A549 (cell line): Measurements from ENCODE around the gene NAA60. TPM values are rescaled to one million over a fixed set of nuclear protein-coding genes. Genes with fewer than 3 reads are reported as not detected.

Experiments used
- ATAC-seq, 2 experiments: fragments of 200-7000 bp in 1 of 2; fragments of >200 bp in 1 of 2; cut with Nextera tagmentation in 1 of 2; cut with Tn5 transposase in 1 of 2; 3 replicates each; pipeline versions ENCODE4 v1.8.0 to v1.9.1; 2018 to 2020; ENCODE audit warnings: mild to moderate bottlenecking in 1 of 2, moderate library complexity in 1 of 2
- CTCF ChIA-PET: fragments of 300-600 bp; sonication (Branson Sonifier 250); formaldehyde crosslinking; extraction: SDS; loops from one replicate; lab custom pipeline; 2021; ENCODE audit warnings: antibody characterized with exemption, inconsistent platforms; lab: Yijun Ruan, JAX
- POLR2A ChIA-PET: fragments of 350-600 bp; formaldehyde crosslinking; extraction: SDS; loops from one replicate; lab custom pipeline; 2021; ENCODE audit warnings: antibody characterized with exemption, inconsistent platforms; lab: Yijun Ruan, JAX
- DNase-seq, 2 experiments: peaks; one replicate each; pipeline versions ENCODE4 v3.0.0 to v3.0.0-alpha.2; 2011 to 2016; ENCODE audit warnings: low read depth in 1 of 2, low spot score in 1 of 2
- FAIRE-seq: peaks from 2 replicates; lab custom pipeline; 2011; peaks lifted over from hg19 to GRCh38; lab: Jason Lieb, UNC
- H3K27ac ChIP-seq, 2 experiments: fragments of >200 bp; sonication (Bioruptor Twin); formaldehyde crosslinking; 3 replicates each; pipeline ENCODE4 v1.5.1; 2016 to 2017
- H3K4me1 ChIP-seq: fragments of >200 bp; sonication (Bioruptor Twin); formaldehyde crosslinking; 3 replicates; pipeline ENCODE4 v1.6.1; 2016
- H3K4me2 ChIP-seq: fragments of >200 bp; sonication (Bioruptor Twin); formaldehyde crosslinking; 3 replicates; pipeline ENCODE4 v1.6.1; 2016
- H3K4me3 ChIP-seq: fragments of >200 bp; sonication (Bioruptor Twin); formaldehyde crosslinking; 3 replicates; pipeline ENCODE4 v1.5.1; 2016
- H3K9me3 ChIP-seq: fragments of >200 bp; sonication (Bioruptor Twin); formaldehyde crosslinking; 3 replicates; pipeline ENCODE4 v1.6.1; 2016
- CEBPB ChIP-seq, 2 experiments: fragments of >200 bp in 1 of 2; sonication (Bioruptor Twin) in 1 of 2; formaldehyde crosslinking in 1 of 2; IDR thresholded peaks; 2 replicates each; pipeline ENCODE4 v1.6.1; 2012 to 2016
- CHD2 ChIP-seq: fragments of 150-350 bp; IDR thresholded peaks from 2 replicates; pipeline ENCODE4 v1.6.1; 2014; ENCODE audit warnings: low read length; ENCODE audit not compliant: partially characterized antibody
- GATA3 ChIP-seq: IDR thresholded peaks from 2 replicates; pipeline ENCODE4 v1.6.1; 2012; ENCODE audit warnings: borderline replicate concordance
- HOXA7 ChIP-seq: fragments of 250-450 bp; sonication (Bioruptor Pico); IDR thresholded peaks from 2 replicates; pipeline ENCODE4 v1.5.0; 2020; ENCODE audit warnings: mild to moderate bottlenecking, moderate library complexity
- HOXB5 ChIP-seq: fragments of 250-450 bp; sonication (Bioruptor Pico); IDR thresholded peaks from 2 replicates; pipeline ENCODE4 v1.5.0; 2020; ENCODE audit warnings: mild to moderate bottlenecking, moderate library complexity
- JUN ChIP-seq, 2 experiments: fragments of >200 bp; sonication (Bioruptor Twin); formaldehyde crosslinking; IDR thresholded peaks; 2 replicates in 1 of 2; 3 replicates in 1 of 2; pipeline ENCODE4 v1.6.1; 2016 to 2017
- KDM1A ChIP-seq: fragments of 200-600 bp; sonication (generic); IDR thresholded peaks from 2 replicates; pipeline ENCODE4 v1.6.1; 2016; ENCODE audit warnings: low read depth, mild to moderate bottlenecking
- MAFK ChIP-seq: fragments of 450-650 bp; IDR thresholded peaks from 2 replicates; pipeline ENCODE4 v1.6.1; 2014; ENCODE audit not compliant: partially characterized antibody
- MAZ ChIP-seq: fragments of 150-350 bp; IDR thresholded peaks from 2 replicates; pipeline ENCODE4 v1.6.1; 2014; ENCODE audit warnings: antibody characterized with exemption, low read depth, low read length, borderline replicate concordance
- NFE2L2 ChIP-seq: fragments of 150-350 bp; conservative IDR thresholded peaks from 2 replicates; pipeline ENCODE4 v1.6.1; 2014; ENCODE audit warnings: low read length
- PHF8 ChIP-seq: fragments of 200-600 bp; sonication (generic); IDR thresholded peaks from 2 replicates; pipeline ENCODE4 v1.6.1; 2016; ENCODE audit warnings: low read depth, mild to moderate bottlenecking, antibody characterized with exemption, moderate library complexity, borderline replicate concordance
- RAD21 ChIP-seq, 2 experiments: fragments of >200 bp in 1 of 2; sonication (Bioruptor Twin) in 1 of 2; formaldehyde crosslinking in 1 of 2; IDR thresholded peaks in 1 of 2; conservative IDR thresholded peaks in 1 of 2; 2 replicates in 1 of 2; 3 replicates in 1 of 2; pipeline ENCODE4 v1.6.1; 2012 to 2018; ENCODE audit warnings: inconsistent platforms in 1 of 2
- RARB ChIP-seq: fragments of 250-450 bp; sonication (Bioruptor Pico); IDR thresholded peaks from 2 replicates; pipeline ENCODE4 v1.8.0; 2021; ENCODE audit warnings: mild to moderate bottlenecking, moderate library complexity
- SREBF2 ChIP-seq: fragments of 450-650 bp; IDR thresholded peaks from 2 replicates; pipeline ENCODE4 v1.6.1; 2014; ENCODE audit warnings: mild to moderate bottlenecking, moderate library complexity
- TP53 ChIP-seq: fragments of 250-450 bp; sonication (Bioruptor Pico); IDR thresholded peaks from 2 replicates; pipeline ENCODE4 v1.5.0; 2021; ENCODE audit warnings: mild to moderate bottlenecking, moderate library complexity
- WGBS: methylation state at CpG from one replicate; pipeline ENCODE4 v1.1.6; 2017; ENCODE audit errors: missing lambda C conversion rate; 5-methylcytosine and 5-hydroxymethylcytosine counted together
- polyA plus RNA-seq, 4 experiments: library from polyadenylated mRNA; depleted of rRNA in 3 of 4; stranded (reverse); fragments of >200 nt; fragmentation: RNase III in 1 of 4; extraction: RNeasy Plus Mini Kit Qiagen cat#74134 plus additional on column Dnase treatment in 1 of 4; gene quantifications; 2 replicates in 3 of 4; 3 replicates in 1 of 4; pipeline ENCODE4 v1.2.3, GENCODE V29; 2011 to 2017
- TF ChIP-seq, protein P1 (sequence below): fragments of >200 bp; sonication (Bioruptor Twin); formaldehyde crosslinking; IDR thresholded peaks from 3 replicates; pipeline ENCODE4 v1.6.1; 2016
- TF ChIP-seq, protein P2 (sequence below): IDR thresholded peaks from 2 replicates; pipeline ENCODE4 v1.6.1; 2012
- TF ChIP-seq, protein P3 (sequence below): fragments of 200-600 bp; sonication (generic); IDR thresholded peaks from 2 replicates; pipeline ENCODE4 v1.6.1; 2016; ENCODE audit warnings: antibody characterized with exemption, mild to moderate bottlenecking, moderate library complexity

The NAA60 gene
- polyA plus RNA-seq, 2 of the 4 experiments (the other 2 are of a cell fraction) = 41.6 to 43.9 TPM

DNA sequence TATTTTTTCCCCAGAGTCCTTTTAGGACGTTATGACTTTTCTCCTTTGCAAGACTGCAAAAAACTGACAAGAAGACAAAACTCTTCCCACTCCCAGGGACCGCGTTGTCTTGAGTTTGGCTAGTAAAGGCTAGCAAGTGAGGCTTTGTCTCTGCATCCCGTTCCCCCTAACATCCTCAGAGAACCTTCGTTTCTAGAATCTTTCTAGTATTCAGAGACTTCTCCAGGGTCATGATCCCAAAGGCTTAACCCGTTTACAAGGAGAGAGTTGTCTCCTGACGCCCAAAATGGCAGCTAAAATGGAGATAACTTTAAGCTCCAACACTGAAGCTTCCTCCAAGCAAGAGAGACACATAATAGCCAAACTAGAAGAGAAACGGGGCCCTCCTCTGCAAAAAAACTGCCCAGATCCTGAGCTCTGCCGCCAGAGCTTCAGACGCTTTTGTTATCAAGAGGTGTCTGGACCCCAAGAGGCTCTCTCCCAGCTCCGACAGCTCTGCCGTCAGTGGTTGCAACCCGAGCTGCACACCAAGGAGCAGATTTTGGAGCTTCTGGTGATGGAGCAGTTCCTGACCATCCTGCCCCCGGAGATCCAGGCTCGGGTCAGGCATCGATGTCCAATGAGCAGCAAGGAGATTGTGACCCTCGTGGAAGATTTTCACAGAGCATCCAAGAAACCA is 41.6 kb upstream of the NAA60 start:
- CTCF ChIA-PET = interaction anchor here (0.6 to 1.5 kb wide), 6 partner anchors 10 to 288 kb away, joined by 3 read pairs; no protein-coding TSS in a partner anchor
- Histone ChIP-seq H3K9me3 (peaks cover 67% of the 10 kb centered on the region), H3K4me2 (peak overlapping the region; percentile 87), H3K4me3 (peak overlapping the region; percentile 75), H3K4me1 (no peaks in the 10 kb centered on the region), H3K27ac (peak overlapping the region; percentile 82 to 94)
- no peak for TF ChIP-seq MAZ
- no peak for TF ChIP-seq RAD21 (conservative IDR thresholded peaks at IDR 0.05 in 1 of 2, IDR thresholded peaks at IDR 0.05 in 1 of 2)
- whole genome bisulfite sequencing = 54% methylated on average over 17 of the region's 17 CpGs
- ATAC-seq (no peak; a peak in 1 of 6 replicates), FAIRE-seq (no peak), DNase-seq (peak; percentile 23 to 29)
- POLR2A ChIA-PET = interaction anchor here (0.8 to 2.7 kb wide), 7 partner anchors 18 to 316 kb away, joined by 3 to 16 read pairs (median 7); partner anchors contain the start of genes NAA60, TRAP1, ZNF263 and ZNF597

DNA sequence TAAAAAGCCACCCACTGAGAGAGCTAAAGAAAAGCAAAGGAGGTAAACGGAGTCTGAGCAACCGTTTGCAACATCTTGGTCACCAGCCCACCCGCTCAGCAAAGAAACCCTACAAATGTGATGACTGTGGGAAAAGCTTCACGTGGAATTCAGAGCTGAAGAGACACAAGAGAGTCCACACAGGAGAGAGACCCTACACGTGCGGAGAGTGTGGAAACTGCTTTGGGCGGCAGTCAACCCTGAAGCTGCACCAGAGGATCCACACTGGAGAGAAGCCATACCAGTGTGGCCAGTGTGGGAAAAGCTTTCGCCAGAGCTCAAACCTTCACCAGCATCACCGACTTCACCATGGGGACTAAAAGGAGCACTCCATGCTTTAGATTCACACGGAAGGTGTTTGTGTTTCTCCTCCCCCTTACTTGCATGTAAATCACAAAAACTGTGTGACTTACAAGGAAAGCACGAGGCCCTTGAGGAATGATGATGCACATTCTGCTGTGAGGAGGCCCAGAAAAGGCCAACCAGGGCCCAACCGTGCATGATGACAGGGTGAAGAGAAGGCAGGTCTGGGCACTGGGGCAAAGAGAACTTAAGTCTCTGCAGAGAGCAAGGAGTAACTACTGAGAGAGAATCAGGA is 34.8 kb upstream of the NAA60 start:
- Histone ChIP-seq H3K27ac (no peak overlapping the region), H3K4me1 (no peaks in the 10 kb centered on the region), H3K9me3 (peaks cover 99% of the 10 kb centered on the region), H3K4me3 (no peak overlapping the region), H3K4me2 (no peak overlapping the region)
- ATAC-seq (no peak), DNase-seq (no peak), FAIRE-seq (no peak)
- POLR2A ChIA-PET = no interaction called here
- 85% methylated on average over 12 of the region's 12 CpGs for WGBS
- CTCF ChIA-PET = interaction anchor here (0.7 to 1.3 kb wide), 3 partner anchors 10 to 92 kb away, joined by 3 to 4 read pairs (median 3); partner anchors contain the start of gene OR2C1
- TF ChIP-seq JUN (IDR thresholded peaks at IDR 0.05) (0 out of 5 replicates have a peak, but pooled peaks of 1 of the 2 experiments have one; percentile 24), GATA3 (0 out of 2 replicates have a peak, but pooled peaks have one; percentile 35), KDM1A (peak; percentile 86; the same call in 1 of the 2 replicates), HOXB5 (CRISPR knock-in tag) (no peak), MAFK (peak; percentile 55)
- TF ChIP-seq, protein P1, sequence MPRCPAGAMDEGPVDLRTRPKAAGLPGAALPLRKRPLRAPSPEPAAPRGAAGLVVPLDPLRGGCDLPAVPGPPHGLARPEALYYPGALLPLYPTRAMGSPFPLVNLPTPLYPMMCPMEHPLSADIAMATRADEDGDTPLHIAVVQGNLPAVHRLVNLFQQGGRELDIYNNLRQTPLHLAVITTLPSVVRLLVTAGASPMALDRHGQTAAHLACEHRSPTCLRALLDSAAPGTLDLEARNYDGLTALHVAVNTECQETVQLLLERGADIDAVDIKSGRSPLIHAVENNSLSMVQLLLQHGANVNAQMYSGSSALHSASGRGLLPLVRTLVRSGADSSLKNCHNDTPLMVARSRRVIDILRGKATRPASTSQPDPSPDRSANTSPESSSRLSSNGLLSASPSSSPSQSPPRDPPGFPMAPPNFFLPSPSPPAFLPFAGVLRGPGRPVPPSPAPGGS = no peak

DNA sequence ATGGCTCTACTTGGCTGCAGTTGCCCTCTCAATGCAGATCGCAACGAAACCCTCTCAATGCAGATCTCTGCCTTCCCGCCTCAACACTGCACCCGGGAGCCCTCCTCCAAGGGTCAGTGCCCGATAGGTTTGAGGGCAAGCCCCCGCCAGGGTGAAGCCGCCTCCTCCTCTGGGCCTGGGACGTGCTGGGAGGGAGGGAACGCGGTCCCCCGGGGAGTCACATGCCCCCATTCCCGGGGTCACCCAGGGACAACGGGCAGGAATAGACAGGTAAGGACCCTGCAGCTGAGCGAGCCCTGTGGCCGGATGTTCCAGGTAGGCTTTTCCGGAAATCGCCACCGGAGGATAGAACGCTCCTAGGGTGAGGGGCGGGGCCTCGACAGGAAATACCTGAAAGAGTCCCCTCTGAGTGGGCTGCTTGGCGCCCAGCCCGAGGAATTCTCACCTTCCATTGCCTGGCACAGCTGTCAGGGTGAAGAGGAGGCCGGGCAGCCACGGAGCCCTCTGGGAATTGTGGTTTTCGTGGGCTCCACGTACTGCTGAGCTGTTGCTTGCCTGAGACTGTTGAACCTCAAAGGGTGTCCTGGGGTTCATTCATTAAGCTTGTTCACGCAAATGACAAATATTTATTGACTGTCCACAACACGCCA is 29.6 kb upstream of the NAA60 start:
- 71% methylated on average over 22 of the region's 29 CpGs for WGBS

DNA sequence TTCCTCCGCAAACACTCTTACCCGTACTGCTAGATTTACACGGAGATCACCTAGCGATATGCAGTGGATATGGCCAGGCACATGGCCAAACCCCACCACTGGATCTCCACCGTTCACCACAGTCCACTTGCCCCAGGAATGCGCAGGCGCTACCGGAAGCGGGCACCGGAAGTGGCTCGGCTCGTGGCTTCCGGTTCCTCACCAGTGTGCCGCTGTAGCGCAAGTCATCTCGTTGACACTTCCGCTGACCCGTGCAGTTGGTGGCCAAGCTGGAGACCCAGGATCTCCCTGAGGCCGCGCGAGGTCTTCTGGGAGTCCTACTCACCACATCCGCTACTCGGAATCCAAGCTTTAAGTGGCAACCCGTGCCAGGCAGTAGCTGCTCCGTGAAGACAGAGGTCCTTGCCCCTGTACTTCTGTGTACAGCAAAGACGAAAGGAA is 11.7 kb upstream of the NAA60 start:
- FAIRE-seq (no peak), ATAC-seq (no peak), DNase-seq (no peak)
- Histone ChIP-seq H3K27ac (no peak overlapping the region), H3K4me3 (no peak overlapping the region), H3K4me1 (no peaks in the 10 kb centered on the region), H3K9me3 (peaks cover 18% of the 10 kb centered on the region; the same call in 2 of the 3 replicates), H3K4me2 (no peak overlapping the region)
- 86% methylated on average over 25 of the region's 26 CpGs for WGBS
- ChIA-PET POLR2A (no interaction called here), CTCF (interaction anchor here (1.6 kb wide), 1 partner anchor 11 kb away, joined by 3 read pairs; the partner anchor contains the start of genes NAA60 and ZNF597)
- TF ChIP-seq, protein P2, sequence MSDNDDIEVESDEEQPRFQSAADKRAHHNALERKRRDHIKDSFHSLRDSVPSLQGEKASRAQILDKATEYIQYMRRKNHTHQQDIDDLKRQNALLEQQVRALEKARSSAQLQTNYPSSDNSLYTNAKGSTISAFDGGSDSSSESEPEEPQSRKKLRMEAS = no peak
- TF ChIP-seq CEBPB (IDR thresholded peaks at IDR 0.05) (no peak), HOXA7 (CRISPR knock-in tag) (no peak), TP53 (CRISPR knock-in tag) (no peak), NFE2L2 (no peak), RARB (CRISPR knock-in tag) (no peak), PHF8 (no peak), CHD2 (no peak), KDM1A (no peak)
- TF ChIP-seq, protein P3, sequence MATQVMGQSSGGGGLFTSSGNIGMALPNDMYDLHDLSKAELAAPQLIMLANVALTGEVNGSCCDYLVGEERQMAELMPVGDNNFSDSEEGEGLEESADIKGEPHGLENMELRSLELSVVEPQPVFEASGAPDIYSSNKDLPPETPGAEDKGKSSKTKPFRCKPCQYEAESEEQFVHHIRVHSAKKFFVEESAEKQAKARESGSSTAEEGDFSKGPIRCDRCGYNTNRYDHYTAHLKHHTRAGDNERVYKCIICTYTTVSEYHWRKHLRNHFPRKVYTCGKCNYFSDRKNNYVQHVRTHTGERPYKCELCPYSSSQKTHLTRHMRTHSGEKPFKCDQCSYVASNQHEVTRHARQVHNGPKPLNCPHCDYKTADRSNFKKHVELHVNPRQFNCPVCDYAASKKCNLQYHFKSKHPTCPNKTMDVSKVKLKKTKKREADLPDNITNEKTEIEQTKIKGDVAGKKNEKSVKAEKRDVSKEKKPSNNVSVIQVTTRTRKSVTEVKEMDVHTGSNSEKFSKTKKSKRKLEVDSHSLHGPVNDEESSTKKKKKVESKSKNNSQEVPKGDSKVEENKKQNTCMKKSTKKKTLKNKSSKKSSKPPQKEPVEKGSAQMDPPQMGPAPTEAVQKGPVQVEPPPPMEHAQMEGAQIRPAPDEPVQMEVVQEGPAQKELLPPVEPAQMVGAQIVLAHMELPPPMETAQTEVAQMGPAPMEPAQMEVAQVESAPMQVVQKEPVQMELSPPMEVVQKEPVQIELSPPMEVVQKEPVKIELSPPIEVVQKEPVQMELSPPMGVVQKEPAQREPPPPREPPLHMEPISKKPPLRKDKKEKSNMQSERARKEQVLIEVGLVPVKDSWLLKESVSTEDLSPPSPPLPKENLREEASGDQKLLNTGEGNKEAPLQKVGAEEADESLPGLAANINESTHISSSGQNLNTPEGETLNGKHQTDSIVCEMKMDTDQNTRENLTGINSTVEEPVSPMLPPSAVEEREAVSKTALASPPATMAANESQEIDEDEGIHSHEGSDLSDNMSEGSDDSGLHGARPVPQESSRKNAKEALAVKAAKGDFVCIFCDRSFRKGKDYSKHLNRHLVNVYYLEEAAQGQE = no peak

More for the DNA sequence above, 29.6 kb upstream of the NAA60 start:
- Histone ChIP-seq H3K27ac (no peak overlapping the region), H3K4me1 (no peaks in the 10 kb centered on the region), H3K4me3 (no peak overlapping the region), H3K9me3 (peaks cover 94% of the 10 kb centered on the region), H3K4me2 (no peak overlapping the region)
- no peak for FAIRE-seq
- CTCF ChIA-PET = interaction anchor here (1.0 kb wide), 1 partner anchor 12 kb away, joined by 3 read pairs; no protein-coding TSS in a partner anchor
- no peak for TF ChIP-seq SREBF2
- ATAC-seq = no peak; a peak in 1 of 6 replicates
- POLR2A ChIA-PET = no interaction called here
- no peak for DNase-seq
